ENCODE measurements around the gene FAM209B.

Gene FAM209B

GRCh38 chr20:56566621-56567020 is 33.6 kb downstream of the FAM209B start:
- no peaks in the 10 kb centered on the region for H3F3A ChIP-seq (ENCODE audit: control insufficient read depth, insufficient read depth)
- H4K20me1 ChIP-seq (ENCODE audit: control insufficient read depth, insufficient read depth, low read depth, low read length), result no peaks in the 10 kb centered on the region
- H3K9me2 ChIP-seq (replicated peaks; ENCODE audit: control insufficient read depth, low read length), result no peaks in the 10 kb centered on the region
- TF ChIP-seq CTCF (IDR thresholded peaks at IDR 0.05; ENCODE audit: low read depth, low read length, poor library complexity, severe bottlenecking) (no peak), EZH2phosphoT487 (IDR thresholded peaks at IDR 0.05; ENCODE audit: borderline replicate concordance, low read length) (no peak)
- H3K27me3 ChIP-seq (ENCODE audit: control insufficient read depth, low read length), result no peaks in the 10 kb centered on the region
- no peaks in the 10 kb centered on the region for H3K36me3 ChIP-seq (ENCODE audit: control insufficient read depth, low read length)
- H3K4me1 ChIP-seq (ENCODE audit: control insufficient read depth, low read length), result no peaks in the 10 kb centered on the region
- no peaks in the 10 kb centered on the region for H3K79me2 ChIP-seq (ENCODE audit: control insufficient read depth, low read length)
- no peaks in the 10 kb centered on the region for H3K9me3 ChIP-seq (ENCODE audit: control insufficient read depth, insufficient read depth, low read length)
- no peak overlapping the region for H3K4me2 ChIP-seq (ENCODE audit: low read length)
- H3K27ac ChIP-seq (ENCODE audit: low read depth, low read length), result no peak overlapping the region
- no peak overlapping the region for H3K4me3 ChIP-seq (ENCODE audit: low read length)

GRCh38 chr20:56570832-56571231 is 37.8 kb downstream of the FAM209B start:
- H3K9me2 ChIP-seq (replicated peaks; ENCODE audit: control insufficient read depth, low read length), result no peaks in the 10 kb centered on the region
- H3K4me1 ChIP-seq (ENCODE audit: control insufficient read depth, low read length), result no peaks in the 10 kb centered on the region
- H3K9me3 ChIP-seq (ENCODE audit: control insufficient read depth, insufficient read depth, low read length), result no peaks in the 10 kb centered on the region
- no peak overlapping the region for H3K4me2 ChIP-seq (ENCODE audit: low read length)
- no peaks in the 10 kb centered on the region for H4K20me1 ChIP-seq (ENCODE audit: control insufficient read depth, insufficient read depth, low read depth, low read length)
- no peaks in the 10 kb centered on the region for H3K36me3 ChIP-seq (ENCODE audit: control insufficient read depth, low read length)
- TF ChIP-seq CTCF (IDR thresholded peaks at IDR 0.05; ENCODE audit: low read depth, low read length, poor library complexity, severe bottlenecking) (no peak), EZH2phosphoT487 (IDR thresholded peaks at IDR 0.05; ENCODE audit: borderline replicate concordance, low read length) (no peak)
- no peaks in the 10 kb centered on the region for H3K27me3 ChIP-seq (ENCODE audit: control insufficient read depth, low read length)
- H3F3A ChIP-seq (ENCODE audit: control insufficient read depth, insufficient read depth), result no peaks in the 10 kb centered on the region
- H3K79me2 ChIP-seq (ENCODE audit: control insufficient read depth, low read length), result no peaks in the 10 kb centered on the region
- no peak overlapping the region for H3K4me3 ChIP-seq (ENCODE audit: low read length)
- H3K27ac ChIP-seq (ENCODE audit: low read depth, low read length), result no peak overlapping the region

GRCh38 chr20:56572172-56572571 is 39.1 kb downstream of the FAM209B start:
- Histone ChIP-seq H3K9me3 (ENCODE audit: control insufficient read depth, insufficient read depth, low read length) (no peaks in the 10 kb centered on the region), H3K4me2 (ENCODE audit: low read length) (no peak overlapping the region), H3K27ac (ENCODE audit: low read depth, low read length) (no peak overlapping the region), H4K20me1 (ENCODE audit: control insufficient read depth, insufficient read depth, low read depth, low read length) (no peaks in the 10 kb centered on the region), H3K9me2 (replicated peaks; ENCODE audit: control insufficient read depth, low read length) (no peaks in the 10 kb centered on the region), H3K4me1 (ENCODE audit: control insufficient read depth, low read length) (no peaks in the 10 kb centered on the region), H3K36me3 (ENCODE audit: control insufficient read depth, low read length) (no peaks in the 10 kb centered on the region), H3F3A (ENCODE audit: control insufficient read depth, insufficient read depth) (no peaks in the 10 kb centered on the region), H3K4me3 (ENCODE audit: low read length) (no peak overlapping the region), H3K79me2 (ENCODE audit: control insufficient read depth, low read length) (no peaks in the 10 kb centered on the region), H3K27me3 (ENCODE audit: control insufficient read depth, low read length) (no peaks in the 10 kb centered on the region)
- no peak for TF ChIP-seq CTCF (IDR thresholded peaks at IDR 0.05; ENCODE audit: low read depth, low read length, poor library complexity, severe bottlenecking)
- TF ChIP-seq EZH2phosphoT487 (IDR thresholded peaks at IDR 0.05; ENCODE audit: borderline replicate concordance, low read length), result no peak

- no peaks in the 10 kb centered on the region for H3K4me1 ChIP-seq (ENCODE audit: control insufficient read depth, low read length)
- TF ChIP-seq EZH2phosphoT487 (IDR thresholded peaks at IDR 0.05; ENCODE audit: borderline replicate concordance, low read length) (no peak), CTCF (IDR thresholded peaks at IDR 0.05; ENCODE audit: low read depth, low read length, poor library complexity, severe bottlenecking) (no peak)
- H3K79me2 ChIP-seq (ENCODE audit: control insufficient read depth, low read length), result no peaks in the 10 kb centered on the region
- no peaks in the 10 kb centered on the region for H3K9me2 ChIP-seq (replicated peaks; ENCODE audit: control insufficient read depth, low read length)
- no peak overlapping the region for H3K27ac ChIP-seq (ENCODE audit: low read depth, low read length)
- no peaks in the 10 kb centered on the region for H3F3A ChIP-seq (ENCODE audit: control insufficient read depth, insufficient read depth)
- no peaks in the 10 kb centered on the region for H3K36me3 ChIP-seq (ENCODE audit: control insufficient read depth, low read length)
- no peaks in the 10 kb centered on the region for H4K20me1 ChIP-seq (ENCODE audit: control insufficient read depth, insufficient read depth, low read depth, low read length)
- no peaks in the 10 kb centered on the region for H3K9me3 ChIP-seq (ENCODE audit: control insufficient read depth, insufficient read depth, low read length)
- H3K4me3 ChIP-seq (ENCODE audit: low read length), result no peak overlapping the region
- no peak overlapping the region for H3K4me2 ChIP-seq (ENCODE audit: low read length)
- no peaks in the 10 kb centered on the region for H3K27me3 ChIP-seq (ENCODE audit: control insufficient read depth, low read length)
These were observed 40.9 kb downstream of the FAM209B start for GRCh38 chr20:56573986-56574385.

Measured in DOHH2 (cell line).